Suprapubic skin (tissue), 3 donors: ENCODE results near the gene NEUROD2.

Experiments used
- EP300 ChIP-seq: sonication (generic); formaldehyde crosslinking; IDR thresholded peaks from one replicate; pipeline ENCODE4 v1.6.1; 2017; ENCODE audit warnings: antibody characterized with exemption
- TF ChIP-seq, protein P1 (sequence below), 2 donors: fragments of 200-600 bp in 1 of 2; fragments of 450-650 bp in 1 of 2; sonication (generic) in 1 of 2; IDR thresholded peaks; one replicate each; pipeline ENCODE4 v1.5.1; 2016 to 2019; ENCODE audit warnings: antibody characterized with exemption in 2 of 2, mild to moderate bottlenecking in 1 of 2, moderate library complexity in 1 of 2

DNA sequence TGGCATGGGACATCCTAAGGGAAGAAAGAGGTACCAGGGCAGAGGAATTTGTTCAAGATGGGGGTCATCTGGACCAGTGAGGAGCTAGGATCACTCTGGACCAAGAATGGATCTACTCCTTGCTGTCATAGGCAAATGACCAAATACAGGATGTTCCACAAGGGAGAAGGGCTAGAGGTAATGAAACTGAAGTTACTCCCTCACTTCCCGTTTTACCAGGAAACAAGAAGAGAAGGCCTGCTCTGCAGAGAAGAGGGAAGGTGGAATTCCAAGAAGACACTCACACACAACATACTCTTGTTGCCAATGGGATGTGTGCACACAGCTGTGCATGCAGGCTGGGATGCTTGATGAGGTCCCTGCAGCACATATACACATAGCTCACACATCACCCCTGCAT lies 38.6 kb downstream of the NEUROD2 start:
- TF ChIP-seq, protein P1, sequence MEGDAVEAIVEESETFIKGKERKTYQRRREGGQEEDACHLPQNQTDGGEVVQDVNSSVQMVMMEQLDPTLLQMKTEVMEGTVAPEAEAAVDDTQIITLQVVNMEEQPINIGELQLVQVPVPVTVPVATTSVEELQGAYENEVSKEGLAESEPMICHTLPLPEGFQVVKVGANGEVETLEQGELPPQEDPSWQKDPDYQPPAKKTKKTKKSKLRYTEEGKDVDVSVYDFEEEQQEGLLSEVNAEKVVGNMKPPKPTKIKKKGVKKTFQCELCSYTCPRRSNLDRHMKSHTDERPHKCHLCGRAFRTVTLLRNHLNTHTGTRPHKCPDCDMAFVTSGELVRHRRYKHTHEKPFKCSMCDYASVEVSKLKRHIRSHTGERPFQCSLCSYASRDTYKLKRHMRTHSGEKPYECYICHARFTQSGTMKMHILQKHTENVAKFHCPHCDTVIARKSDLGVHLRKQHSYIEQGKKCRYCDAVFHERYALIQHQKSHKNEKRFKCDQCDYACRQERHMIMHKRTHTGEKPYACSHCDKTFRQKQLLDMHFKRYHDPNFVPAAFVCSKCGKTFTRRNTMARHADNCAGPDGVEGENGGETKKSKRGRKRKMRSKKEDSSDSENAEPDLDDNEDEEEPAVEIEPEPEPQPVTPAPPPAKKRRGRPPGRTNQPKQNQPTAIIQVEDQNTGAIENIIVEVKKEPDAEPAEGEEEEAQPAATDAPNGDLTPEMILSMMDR (IDR thresholded peaks at IDR 0.05), result no peak
- no peak for TF ChIP-seq EP300
